Activated B cell treated with CpG ODN at 0.5 μM for 24 hours (primary cell): ENCODE measurements around the gene MYO1C. TPM values are rescaled to one million over a fixed set of nuclear protein-coding genes. Genes with fewer than 3 reads are reported as not detected.
"Not testable (repeated sequence)": the region's sequence is repeated elsewhere in the genome, so short reads cannot be mapped to it uniquely, and the experiment has no call there.

Experiments used
- ATAC-seq: fragments of 200-7000 bp; cut with Tn5 transposase; one replicate; pipeline ENCODE4 v1.10.0; 2021; ENCODE audit warnings: low read depth, mild to moderate bottlenecking, moderate library complexity
- CTCF ChIA-PET: fragments of 350-600 bp; sonication (Branson Sonifier 250); formaldehyde crosslinking; loops from one replicate; lab custom pipeline; 2021; ENCODE audit warnings: antibody characterized with exemption; lab: Charles Lee
- POLR2A ChIA-PET: fragments of 350-600 bp; sonication (Branson Sonifier 250); formaldehyde crosslinking; loops from one replicate; lab custom pipeline; 2021; ENCODE audit warnings: antibody characterized with exemption; lab: Charles Lee
- DNase-seq: peaks from one replicate; pipeline ENCODE4 v3.0.0; 2022
- H3K27ac Mint-ChIP-seq: one replicate; pipeline ENCODE4 v1.8.0; 2020; ENCODE audit warnings: mixed read lengths
- H3K27me3 Mint-ChIP-seq: one replicate; pipeline ENCODE4 v1.8.0; 2021; ENCODE audit warnings: mixed read lengths
- H3K36me3 Mint-ChIP-seq: one replicate; pipeline ENCODE4 v1.8.0; 2021; ENCODE audit warnings: low read depth, mixed read lengths
- H3K4me1 Mint-ChIP-seq: one replicate; pipeline ENCODE4 v1.8.0; 2021; ENCODE audit warnings: mixed read lengths
- H3K4me3 Mint-ChIP-seq: one replicate; pipeline ENCODE4 v1.8.0; 2020; ENCODE audit warnings: mild to moderate bottlenecking, mixed read lengths
- H3K9me3 Mint-ChIP-seq: one replicate; pipeline ENCODE4 v1.8.0; 2020; ENCODE audit warnings: mixed read lengths
- CTCF ChIP-seq: fragments of 200-600 bp; IDR thresholded peaks from one replicate; pipeline ENCODE4 v1.8.0; 2022; ENCODE audit warnings: antibody characterized with exemption, mild to moderate bottlenecking
- intact Hi-C: fragments of 100-400 bp; cut with micrococcal nuclease; formaldehyde crosslinking; loops from one replicate; pipeline ENCODE4 v1.15.1; 2024
- total RNA-seq: library from RNA; stranded (reverse); gene quantifications from 2 replicates; pipeline ENCODE4 v1.2.3, GENCODE V29; 2022

Gene MYO1C
- total RNA-seq, 1 donor from 2014 or later = 190 TPM

- Mint-ChIP-seq H3K27me3 (no peaks in the 10 kb centered on the region), H3K9me3 (no peaks in the 10 kb centered on the region), H3K36me3 (peaks cover 53% of the 10 kb centered on the region), H3K4me1 (no peaks in the 10 kb centered on the region), H3K27ac (no peak overlapping the region), H3K4me3 (no peak overlapping the region)
- no peak for ATAC-seq
- intact Hi-C loops = no loop called here
- POLR2A ChIA-PET = no interaction called here
- CTCF ChIA-PET = no interaction called here
- no peak for DNase-seq
- TF ChIP-seq CTCF = no peak
These were observed 71.0 kb downstream of the MYO1C start for GRCh38 chr17:1421470-1421869.

GRCh38 chr17:1420981-1421380, 71.5 kb downstream of the MYO1C start:
- CTCF ChIA-PET = no interaction called here

GRCh38 chr17:1420163-1420562, 72.3 kb downstream of the MYO1C start:
- DNase-seq (no peak), ATAC-seq (no peak)
- H3K36me3 Mint-ChIP-seq = peaks cover 42% of the 10 kb centered on the region
- H3K4me1 Mint-ChIP-seq = no peaks in the 10 kb centered on the region
- no peak overlapping the region for H3K4me3 Mint-ChIP-seq
- CTCF ChIA-PET = no interaction called here
- no peaks in the 10 kb centered on the region for H3K9me3 Mint-ChIP-seq
- intact Hi-C loops = no loop called here
- TF ChIP-seq CTCF = no peak
- H3K27ac Mint-ChIP-seq = no peak overlapping the region
- POLR2A ChIA-PET = no interaction called here
- no peaks in the 10 kb centered on the region for H3K27me3 Mint-ChIP-seq

More at GRCh38 chr17:1420981-1421380, 71.5 kb downstream of the MYO1C start:
- H3K4me1 Mint-ChIP-seq = no peaks in the 10 kb centered on the region
- no peak overlapping the region for H3K27ac Mint-ChIP-seq
- peaks cover 50% of the 10 kb centered on the region for H3K36me3 Mint-ChIP-seq
- DNase-seq (no peak), ATAC-seq (no peak)
- no peaks in the 10 kb centered on the region for H3K27me3 Mint-ChIP-seq
- H3K9me3 Mint-ChIP-seq = no peaks in the 10 kb centered on the region
- intact Hi-C loops = no loop called here
- no peak overlapping the region for H3K4me3 Mint-ChIP-seq
- POLR2A ChIA-PET = no interaction called here
- TF ChIP-seq CTCF = no peak

- intact Hi-C loops, H3K9me3 Mint-ChIP-seq, H3K27ac Mint-ChIP-seq, CTCF ChIA-PET, ATAC-seq, DNase-seq, POLR2A ChIA-PET, H3K4me3 Mint-ChIP-seq, H3K4me1 Mint-ChIP-seq, H3K27me3 Mint-ChIP-seq: not testable (repeated sequence)
- H3K36me3 Mint-ChIP-seq = peaks cover 34% of the 10 kb centered on the region
These were observed 74.0 kb downstream of the MYO1C start for GRCh38 chr17:1418476-1418875.

- intact Hi-C loops = no loop called here
- peaks cover 14% of the 10 kb centered on the region for H3K36me3 Mint-ChIP-seq
- no peak overlapping the region for H3K4me3 Mint-ChIP-seq
- H3K27ac Mint-ChIP-seq = no peak overlapping the region
- POLR2A ChIA-PET = interaction anchor here (0.6 to 0.7 kb wide), 3 partner anchors 18 to 1452 kb away, joined by 5 to 6 read pairs (median 5); no protein-coding TSS in a partner anchor
- H3K4me1 Mint-ChIP-seq = no peaks in the 10 kb centered on the region
- DNase-seq = no peak
- no peak for ATAC-seq
- CTCF ChIA-PET = no interaction called here
- no peaks in the 10 kb centered on the region for H3K9me3 Mint-ChIP-seq
- no peaks in the 10 kb centered on the region for H3K27me3 Mint-ChIP-seq
- TF ChIP-seq CTCF = no peak
These were observed 76.1 kb downstream of the MYO1C start for GRCh38 chr17:1416414-1416813.

- ChIA-PET POLR2A (interaction anchor here (0.6 to 1.0 kb wide), 3 partner anchors 14 to 100 kb away, joined by 3 to 9 read pairs (median 7); partner anchors contain the start of gene YWHAE), CTCF (no interaction called here)
- H3K27me3 Mint-ChIP-seq = no peaks in the 10 kb centered on the region
- ATAC-seq (no peak), DNase-seq (no peak)
- TF ChIP-seq CTCF = no peak
- intact Hi-C loops = no loop called here
- H3K36me3 Mint-ChIP-seq = peaks cover 2% of the 10 kb centered on the region
- no peaks in the 10 kb centered on the region for H3K4me1 Mint-ChIP-seq
- H3K9me3 Mint-ChIP-seq = no peaks in the 10 kb centered on the region
- no peak overlapping the region for H3K4me3 Mint-ChIP-seq
- H3K27ac Mint-ChIP-seq = no peak overlapping the region
These were observed 77.9 kb downstream of the MYO1C start for GRCh38 chr17:1414634-1415033.
